ENCODE measurements around the gene CACNA2D2. TPM values are rescaled to one million over a fixed set of nuclear protein-coding genes. Genes with fewer than 3 reads are reported as not detected.

Gene CACNA2D2
- total RNA-seq, 1 donor from 2014 or later = 1.00 TPM

DNA sequence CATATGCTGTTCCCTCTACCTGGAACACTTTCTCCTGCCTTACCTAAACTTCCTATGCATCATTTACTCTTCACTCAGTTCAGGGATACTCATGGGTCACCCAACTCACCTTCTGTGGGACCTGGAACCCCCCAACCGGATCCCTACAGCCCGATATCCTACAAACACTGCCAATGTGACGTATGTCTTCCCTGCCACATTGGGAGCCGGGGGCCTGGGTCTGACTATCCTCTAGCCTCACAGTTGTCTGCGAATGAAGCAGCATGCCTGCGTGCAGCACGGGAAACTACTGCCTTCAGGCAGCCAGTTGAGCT lies 153.3 kb downstream of the CACNA2D2 start:
- Histone ChIP-seq H3K27ac (ENCODE audit: low read depth, low read length) (peak overlapping the region; percentile 80), H3K79me2 (ENCODE audit: insufficient read depth, low read length) (peaks cover 57% of the 10 kb centered on the region), H3K36me3 (ENCODE audit: insufficient read depth, low read length) (peaks cover 11% of the 10 kb centered on the region), H4K20me1 (ENCODE audit: insufficient read depth, low read length) (peaks cover 41% of the 10 kb centered on the region), H3K4me1 (ENCODE audit: insufficient read depth, low read length) (peaks cover 31% of the 10 kb centered on the region), H3K4me2 (ENCODE audit: low read length) (peak overlapping the region; percentile 100), H3K9ac (ENCODE audit: low read length) (peak overlapping the region; percentile 85), H3K4me3 (ENCODE audit: insufficient read depth, low read depth, low read length) (peak overlapping the region; percentile 92), H2AFZ (ENCODE audit: low read depth, low read length) (peak overlapping the region; percentile 98), H3K27me3 (ENCODE audit: insufficient read depth, low read length) (no peaks in the 10 kb centered on the region), H3K9me3 (ENCODE audit: insufficient read depth, low read depth, low read length) (no peaks in the 10 kb centered on the region)
- Mint-ChIP-seq H3K27me3 (ENCODE audit: low read depth, unreplicated experiment) (peaks cover 4% of the 10 kb centered on the region), H3K9me3 (ENCODE audit: unreplicated experiment) (peaks cover 2% of the 10 kb centered on the region), H3K36me3 (ENCODE audit: low read depth, unreplicated experiment) (peaks cover 7% of the 10 kb centered on the region), H3K27ac (ENCODE audit: unreplicated experiment) (no peak overlapping the region), H3K4me1 (ENCODE audit: low read depth, unreplicated experiment) (peaks cover 10% of the 10 kb centered on the region), H3K4me3 (ENCODE audit: unreplicated experiment) (peak overlapping the region; percentile 83)
- no peak for DNase-seq (ENCODE audit: low read depth)
- TF ChIP-seq CTCF (IDR thresholded peaks at IDR 0.05; ENCODE audit: insufficient read depth, low read depth, low read length) (no peak), EZH2 (IDR thresholded peaks at IDR 0.05; ENCODE audit: insufficient read depth, low read length) (no peak)
- FAIRE-seq = no peak

- DNase-seq (ENCODE audit: low read depth) = peak; percentile 31
- no peak overlapping the region for H3K9ac ChIP-seq (ENCODE audit: low read length)
- H3K79me2 ChIP-seq (ENCODE audit: insufficient read depth, low read length) = peaks cover 34% of the 10 kb centered on the region
- FAIRE-seq = peak; percentile 83
- peaks cover 2% of the 10 kb centered on the region for H3K9me3 Mint-ChIP-seq (ENCODE audit: unreplicated experiment)
- no peaks in the 10 kb centered on the region for H3K9me3 ChIP-seq (ENCODE audit: insufficient read depth, low read depth, low read length)
- H3K27ac ChIP-seq (ENCODE audit: low read depth, low read length) = no peak overlapping the region
- peaks cover 4% of the 10 kb centered on the region for H3K36me3 Mint-ChIP-seq (ENCODE audit: low read depth, unreplicated experiment)
- H3K27me3 Mint-ChIP-seq (ENCODE audit: low read depth, unreplicated experiment) = peaks cover 20% of the 10 kb centered on the region
- TF ChIP-seq EZH2 (IDR thresholded peaks at IDR 0.05; ENCODE audit: insufficient read depth, low read length) = no peak
- TF ChIP-seq CTCF (IDR thresholded peaks at IDR 0.05; ENCODE audit: insufficient read depth, low read depth, low read length) = peak; percentile 75
- peaks cover 10% of the 10 kb centered on the region for H3K4me1 Mint-ChIP-seq (ENCODE audit: low read depth, unreplicated experiment)
- H4K20me1 ChIP-seq (ENCODE audit: insufficient read depth, low read length) = peaks cover 13% of the 10 kb centered on the region
- H3K4me2 ChIP-seq (ENCODE audit: low read length) = no peak overlapping the region
- H3K4me3 ChIP-seq (ENCODE audit: insufficient read depth, low read depth, low read length) = no peak overlapping the region
- peaks cover 32% of the 10 kb centered on the region for H3K4me1 ChIP-seq (ENCODE audit: insufficient read depth, low read length)
- H3K27ac Mint-ChIP-seq (ENCODE audit: unreplicated experiment) = no peak overlapping the region
- H2AFZ ChIP-seq (ENCODE audit: low read depth, low read length) = no peak overlapping the region
- H3K27me3 ChIP-seq (ENCODE audit: insufficient read depth, low read length) = no peaks in the 10 kb centered on the region
- peaks cover 3% of the 10 kb centered on the region for H3K36me3 ChIP-seq (ENCODE audit: insufficient read depth, low read length)
- no peak overlapping the region for H3K4me3 Mint-ChIP-seq (ENCODE audit: unreplicated experiment)
Observed at GRCh38 chr3:50347187-50347813, 156.1 kb downstream of the CACNA2D2 start.

DNA sequence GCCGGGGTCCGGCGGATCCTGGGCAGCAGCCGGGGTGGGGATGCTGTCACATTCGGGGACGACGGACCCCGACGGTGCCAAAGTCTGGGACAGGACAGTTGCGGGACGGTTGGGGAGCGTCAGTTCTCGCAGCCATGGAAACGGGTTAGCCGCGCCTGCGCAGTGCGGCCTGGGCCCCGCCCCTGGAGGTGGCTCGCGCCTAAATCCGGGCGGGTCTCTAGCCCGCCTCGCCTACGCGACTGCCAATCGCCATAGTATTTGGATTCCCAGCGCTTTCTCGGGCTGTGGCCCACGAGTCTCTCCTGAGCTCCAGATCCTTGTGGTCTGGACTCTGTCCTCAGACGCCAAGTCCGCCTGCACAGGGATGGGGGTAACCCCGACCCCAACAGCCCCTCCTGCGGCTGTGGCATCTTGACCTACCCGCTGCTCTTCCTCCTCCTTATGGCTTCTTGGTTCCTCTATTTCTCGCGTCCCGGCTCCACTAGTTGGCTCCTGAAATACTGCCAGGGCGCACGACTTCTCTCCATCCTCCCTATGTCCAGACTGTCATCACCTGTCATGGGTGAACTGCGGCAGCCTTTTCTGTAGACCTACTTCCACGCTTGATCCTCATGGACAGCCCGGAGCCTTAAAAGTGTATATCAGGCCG lies 157.7 kb downstream of the CACNA2D2 start, which contains the start of gene ZMYND10:
ZMYND10 (minus strand) TSS at position 147 of the 649 bp plus-strand sequence. CDS start 153 bp downstream, outside the sequence.
- Mint-ChIP-seq H3K27ac (ENCODE audit: unreplicated experiment) (no peak within 1 kb of the TSS), H3K4me1 (ENCODE audit: low read depth, unreplicated experiment) (peaks cover 7% of the 10 kb centered on the region), H3K4me3 (ENCODE audit: unreplicated experiment) (peak within 1 kb of the TSS; percentile 62), H3K27me3 (ENCODE audit: low read depth, unreplicated experiment) (peaks cover 29% of the 10 kb centered on the region), H3K36me3 (ENCODE audit: low read depth, unreplicated experiment) (peaks cover 4% of the 10 kb centered on the region), H3K9me3 (ENCODE audit: unreplicated experiment) (peaks cover 4% of the 10 kb centered on the region)
- H3K36me3 ChIP-seq (ENCODE audit: insufficient read depth, low read length) = peaks cover 3% of the 10 kb centered on the region
- peak within 1 kb of the TSS; percentile 57 for H3K9ac ChIP-seq (ENCODE audit: low read length)
- peak within 1 kb of the TSS; percentile 64 for H3K4me3 ChIP-seq (ENCODE audit: insufficient read depth, low read depth, low read length)
- DNase-seq (ENCODE audit: low read depth) (no peak), FAIRE-seq (no peak)
- H3K79me2 ChIP-seq (ENCODE audit: insufficient read depth, low read length) = peaks cover 22% of the 10 kb centered on the region
- peak within 1 kb of the TSS; percentile 98 for H3K4me2 ChIP-seq (ENCODE audit: low read length)
- peaks cover 4% of the 10 kb centered on the region for H4K20me1 ChIP-seq (ENCODE audit: insufficient read depth, low read length)
- no peaks in the 10 kb centered on the region for H3K9me3 ChIP-seq (ENCODE audit: insufficient read depth, low read depth, low read length)
- peaks cover 22% of the 10 kb centered on the region for H3K4me1 ChIP-seq (ENCODE audit: insufficient read depth, low read length)
- TF ChIP-seq EZH2 (IDR thresholded peaks at IDR 0.05; ENCODE audit: insufficient read depth, low read length) = no peak
- no peak for TF ChIP-seq CTCF (IDR thresholded peaks at IDR 0.05; ENCODE audit: insufficient read depth, low read depth, low read length)
- no peak within 1 kb of the TSS for H3K27ac ChIP-seq (ENCODE audit: low read depth, low read length)
- no peaks in the 10 kb centered on the region for H3K27me3 ChIP-seq (ENCODE audit: insufficient read depth, low read length)
- H2AFZ ChIP-seq (ENCODE audit: low read depth, low read length) = peak within 1 kb of the TSS; percentile 92
